OCI-LY7 (cell line): ENCODE data around the gene VDR. TPM values are rescaled to one million over a fixed set of nuclear protein-coding genes. Genes with fewer than 3 reads are reported as not detected.

ENCODE experiments used
- BruUV-seq: library from RNA; stranded (reverse); fragments of 400-500 nt; replicated peaks from 2 replicates; lab custom pipeline; 2021; lab: Mats Ljungman, UMichigan
- CTCF ChIA-PET: fragments of 300-600 bp; sonication (Branson Sonifier 250); formaldehyde crosslinking; loops from one replicate; lab custom pipeline; 2022; ENCODE audit warnings: antibody characterized with exemption; ENCODE audit not compliant: unreplicated experiment; lab: Charles Lee
- POLR2A ChIA-PET: fragments of 300-600 bp; sonication (Branson Sonifier 250); formaldehyde crosslinking; loops from one replicate; lab custom pipeline; 2022; ENCODE audit warnings: antibody characterized with exemption; lab: Charles Lee
- DNase-seq: peaks from one replicate; pipeline ENCODE4 v3.0.0-alpha.2; 2015; ENCODE audit warnings: low spot score
- H2AFZ ChIP-seq: fragments of 200-600 bp; sonication (generic), shearing (Covaris generic); 2 replicates; pipeline ENCODE4 v1.6.1; 2014; ENCODE audit warnings: mild to moderate bottlenecking, antibody characterized with exemption, low read length, moderate library complexity
- H3K27ac ChIP-seq: fragments of 200-600 bp; sonication (generic); 2 replicates; pipeline ENCODE4 v1.5.1; 2014; ENCODE audit warnings: mixed run types, low read depth, mild to moderate bottlenecking, moderate library complexity, low read length, inconsistent platforms; ENCODE audit not compliant: poor library complexity, severe bottlenecking
- H3K36me3 ChIP-seq: fragments of 200-600 bp; sonication (generic); 2 replicates; pipeline ENCODE4 v1.6.1; 2014; ENCODE audit warnings: mild to moderate bottlenecking, antibody characterized with exemption, low read length, moderate library complexity, mixed read lengths; ENCODE audit not compliant: insufficient read depth
- H3K4me1 ChIP-seq: fragments of 200-600 bp; sonication (generic); 2 replicates; pipeline ENCODE4 v1.5.1; 2014; ENCODE audit warnings: mild to moderate bottlenecking, low read length; ENCODE audit not compliant: insufficient read depth, poor library complexity, severe bottlenecking
- H3K4me2 ChIP-seq: fragments of 200-600 bp; sonication (generic); 2 replicates; pipeline ENCODE4 v1.6.1; 2014; ENCODE audit warnings: mild to moderate bottlenecking, low read length
- H3K4me3 ChIP-seq: fragments of 200-600 bp; sonication (generic); 2 replicates; pipeline ENCODE4 v1.5.1; 2014; ENCODE audit warnings: mild to moderate bottlenecking, low read depth, low read length; ENCODE audit not compliant: poor library complexity, severe bottlenecking
- H3K79me2 ChIP-seq: fragments of 200-600 bp; sonication (generic); 2 replicates; pipeline ENCODE4 v1.6.1; 2016; ENCODE audit warnings: low read depth, mild to moderate bottlenecking, low read length, moderate library complexity, mixed read lengths; ENCODE audit not compliant: insufficient read depth
- H3K9me2 ChIP-seq: fragments of 200-600 bp; sonication (generic); 2 replicates; pipeline ENCODE4 v1.6.1; 2016; ENCODE audit warnings: mild to moderate bottlenecking, low read length, mixed read lengths; ENCODE audit not compliant: insufficient read depth
- H3K9me3 ChIP-seq: fragments of 200-600 bp; sonication (generic); 2 replicates; pipeline ENCODE4 v1.6.1; 2014; ENCODE audit warnings: mild to moderate bottlenecking, mixed run types, low read length, mixed read lengths
- H4K20me1 ChIP-seq: fragments of 200-600 bp; sonication (generic); 2 replicates; pipeline ENCODE4 v1.6.1; 2014; ENCODE audit warnings: mild to moderate bottlenecking, antibody characterized with exemption, low read length, moderate library complexity, mixed read lengths; ENCODE audit not compliant: insufficient read depth
- CTCF ChIP-seq: fragments of 200-600 bp; sonication (generic); conservative IDR thresholded peaks from 2 replicates; pipeline ENCODE4 v1.5.1; 2014; ENCODE audit warnings: mild to moderate bottlenecking, antibody characterized with exemption, low read length, moderate library complexity, mixed read lengths
- EZH2phosphoT487 ChIP-seq: fragments of 200-600 bp; sonication (generic); IDR thresholded peaks from 2 replicates; pipeline ENCODE4 v1.6.1; 2018; ENCODE audit warnings: low read depth, borderline replicate concordance, mild to moderate bottlenecking, mixed run types, antibody characterized with exemption, low read length, moderate library complexity, mixed read lengths
- intact Hi-C: fragments of 100-400 bp; cut with micrococcal nuclease; formaldehyde crosslinking; loops from one replicate; pipeline ENCODE4 v1.10.0; 2022; ENCODE audit not compliant: unreplicated experiment
- total RNA-seq, 2 experiments: library from RNA; depleted of rRNA in 1 of 2; stranded (reverse); fragments of >200 nt in 1 of 2; shearing (Covaris generic) in 1 of 2; gene quantifications; 2 replicates each; pipeline ENCODE4 v1.2.3, GENCODE V29; 2014 to 2022

The VDR gene
- total RNA-seq, 2 experiments from 2014 or later: 1.9 to 5.4 TPM

- Histone ChIP-seq H3K9me2 (no peaks in the 10 kb centered on the region), H3K4me1 (no peaks in the 10 kb centered on the region), H2AFZ (no peak overlapping the region), H3K9me3 (no peaks in the 10 kb centered on the region), H3K4me3 (no peak overlapping the region), H3K4me2 (no peak overlapping the region), H4K20me1 (no peaks in the 10 kb centered on the region), H3K79me2 (no peaks in the 10 kb centered on the region), H3K36me3 (no peaks in the 10 kb centered on the region), H3K27ac (no peak overlapping the region)
- no peak for DNase-seq
- intact Hi-C loops: no loop called here
- BruUV-seq: no TSS peak
- TF ChIP-seq EZH2phosphoT487: no peak
- TF ChIP-seq CTCF: no peak
- ChIA-PET CTCF (no interaction called here), POLR2A (interaction anchor here (0.6 to 1.0 kb wide), 2 partner anchors 62 to 175 kb away, joined by 3 to 8 read pairs; no protein-coding TSS in a partner anchor)
Measured at GRCh38 chr12:47930634-47931033, 25.8 kb upstream of the VDR start.

- H3K79me2 ChIP-seq: no peaks in the 10 kb centered on the region
- H3K4me1 ChIP-seq: no peaks in the 10 kb centered on the region
- H4K20me1 ChIP-seq: no peaks in the 10 kb centered on the region
- H2AFZ ChIP-seq: no peak overlapping the region
- no peaks in the 10 kb centered on the region for H3K36me3 ChIP-seq
- ChIA-PET CTCF (no interaction called here), POLR2A (no interaction called here)
- no peak overlapping the region for H3K27ac ChIP-seq
- H3K9me2 ChIP-seq: no peaks in the 10 kb centered on the region
- no peaks in the 10 kb centered on the region for H3K9me3 ChIP-seq
- H3K4me3 ChIP-seq: no peak overlapping the region
- no peak overlapping the region for H3K4me2 ChIP-seq
- intact Hi-C loops: no loop called here
- no peak for TF ChIP-seq EZH2phosphoT487
- TF ChIP-seq CTCF: no peak
- BruUV-seq: no TSS peak
- no peak for DNase-seq
Measured at GRCh38 chr12:47927346-47927745, 22.6 kb upstream of the VDR start.

GRCh38 chr12:47921907-47922306 lies 17.1 kb upstream of the VDR start:
- no peak for DNase-seq
- ChIA-PET CTCF (interaction anchor here (0.6 kb wide), 1 partner anchor 86 kb away, joined by 3 read pairs; no protein-coding TSS in a partner anchor), POLR2A (interaction anchor here (0.6 kb wide), 1 partner anchor 862 kb away, joined by 4 read pairs; no protein-coding TSS in a partner anchor)
- no peak overlapping the region for H2AFZ ChIP-seq
- H3K9me2 ChIP-seq: no peaks in the 10 kb centered on the region
- no peak for TF ChIP-seq CTCF
- TF ChIP-seq EZH2phosphoT487: no peak
- H3K79me2 ChIP-seq: no peaks in the 10 kb centered on the region
- intact Hi-C loops: no loop called here
- no peaks in the 10 kb centered on the region for H4K20me1 ChIP-seq
- no TSS peak for BruUV-seq
- no peaks in the 10 kb centered on the region for H3K9me3 ChIP-seq
- no peak overlapping the region for H3K4me2 ChIP-seq
- no peaks in the 10 kb centered on the region for H3K36me3 ChIP-seq
- H3K4me3 ChIP-seq: no peak overlapping the region
- H3K4me1 ChIP-seq: no peaks in the 10 kb centered on the region
- H3K27ac ChIP-seq: no peak overlapping the region
